Measurements from ENCODE around the gene MMP24.

MMP24 gene

GRCh38 chr20:35235881-35236280, 9.4 kb downstream of the MMP24 start:
- no peaks in the 10 kb centered on the region for H3K36me3 ChIP-seq
- no peak for DNase-seq
- H3K4me1 ChIP-seq, result 0 out of 2 replicates have a peak, but pooled peaks cover 2% of the 10 kb centered on the region
- no peaks in the 10 kb centered on the region for H3K9me3 ChIP-seq
- H3K27me3 ChIP-seq, result no peaks in the 10 kb centered on the region
- H3K4me3 ChIP-seq (ENCODE audit: low read depth, low read length), result no peak overlapping the region
- TF ChIP-seq CTCF (IDR thresholded peaks at IDR 0.05; ENCODE audit: low read depth, low read length), result no peak

GRCh38 chr20:35237486-35237885, 11.0 kb downstream of the MMP24 start:
- DNase-seq, result no peak
- no peak for TF ChIP-seq CTCF (IDR thresholded peaks at IDR 0.05; ENCODE audit: low read depth, low read length)
- no peaks in the 10 kb centered on the region for H3K9me3 ChIP-seq
- H3K4me3 ChIP-seq (ENCODE audit: low read depth, low read length), result no peak overlapping the region
- no peaks in the 10 kb centered on the region for H3K36me3 ChIP-seq
- H3K27me3 ChIP-seq, result no peaks in the 10 kb centered on the region
- no peaks in the 10 kb centered on the region for H3K4me1 ChIP-seq

- TF ChIP-seq CTCF (IDR thresholded peaks at IDR 0.05; ENCODE audit: low read depth, low read length), result no peak
- no peaks in the 10 kb centered on the region for H3K27me3 ChIP-seq
- no peak for DNase-seq
- no peaks in the 10 kb centered on the region for H3K4me1 ChIP-seq
- no peaks in the 10 kb centered on the region for H3K36me3 ChIP-seq
- H3K4me3 ChIP-seq (ENCODE audit: low read depth, low read length), result no peak overlapping the region
- no peaks in the 10 kb centered on the region for H3K9me3 ChIP-seq
Observed at GRCh38 chr20:35238170-35238569, 11.7 kb downstream of the MMP24 start.

GRCh38 chr20:35238735-35239134, 12.2 kb downstream of the MMP24 start:
- H3K27me3 ChIP-seq, result no peaks in the 10 kb centered on the region
- H3K9me3 ChIP-seq, result no peaks in the 10 kb centered on the region
- H3K36me3 ChIP-seq, result no peaks in the 10 kb centered on the region
- no peak overlapping the region for H3K4me3 ChIP-seq (ENCODE audit: low read depth, low read length)
- no peaks in the 10 kb centered on the region for H3K4me1 ChIP-seq
- no peak for DNase-seq
- no peak for TF ChIP-seq CTCF (IDR thresholded peaks at IDR 0.05; ENCODE audit: low read depth, low read length)

- H3K36me3 ChIP-seq, result no peaks in the 10 kb centered on the region
- no peaks in the 10 kb centered on the region for H3K4me1 ChIP-seq
- H3K4me3 ChIP-seq (ENCODE audit: low read depth, low read length), result no peak overlapping the region
- no peak for TF ChIP-seq CTCF (IDR thresholded peaks at IDR 0.05; ENCODE audit: low read depth, low read length)
- H3K9me3 ChIP-seq, result no peaks in the 10 kb centered on the region
- no peak for DNase-seq
- no peaks in the 10 kb centered on the region for H3K27me3 ChIP-seq
Observed at GRCh38 chr20:35240083-35240810, 13.8 kb downstream of the MMP24 start.

- no peaks in the 10 kb centered on the region for H3K27me3 ChIP-seq
- H3K9me3 ChIP-seq, result no peaks in the 10 kb centered on the region
- no peaks in the 10 kb centered on the region for H3K4me1 ChIP-seq
- DNase-seq, result no peak
- TF ChIP-seq CTCF (IDR thresholded peaks at IDR 0.05; ENCODE audit: low read depth, low read length), result no peak
- no peaks in the 10 kb centered on the region for H3K36me3 ChIP-seq
- H3K4me3 ChIP-seq (ENCODE audit: low read depth, low read length), result no peak overlapping the region
Observed at GRCh38 chr20:35240811-35241293, 14.4 kb downstream of the MMP24 start.

Data from BE2C (cell line).